Measurements from ENCODE around the gene KDM2A.

DNA sequence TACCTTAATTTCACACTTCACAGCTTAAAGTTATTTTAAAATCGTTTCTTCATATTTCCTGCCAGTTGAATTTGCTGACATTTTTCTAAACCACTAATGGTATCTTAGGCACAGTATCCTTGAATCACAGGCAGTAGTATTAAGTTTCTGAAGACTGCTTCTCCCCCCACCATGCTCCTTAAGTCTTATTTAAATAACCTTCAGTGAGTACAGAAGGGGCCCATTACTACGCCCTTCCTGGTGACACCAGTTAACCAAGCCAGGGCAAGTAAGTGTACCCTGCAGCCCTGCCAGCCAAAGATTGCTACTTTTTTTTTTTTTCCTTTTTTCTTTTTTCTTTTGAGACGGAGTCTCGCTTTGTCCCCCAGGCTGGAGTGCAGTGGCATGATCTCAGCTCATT is 19.9 kb downstream of the KDM2A start:
- no peak for TF ChIP-seq CTCF (IDR thresholded peaks at IDR 0.05)
- no peak for TF ChIP-seq POLR2A (IDR thresholded peaks at IDR 0.05)

Measured in lower leg skin (tissue), 3 donors.